ENCODE results near the gene HAVCR2.
A peak's percentile ranks its signal among the peaks of the same experiment; 100 is the strongest.

HAVCR2 gene

DNA sequence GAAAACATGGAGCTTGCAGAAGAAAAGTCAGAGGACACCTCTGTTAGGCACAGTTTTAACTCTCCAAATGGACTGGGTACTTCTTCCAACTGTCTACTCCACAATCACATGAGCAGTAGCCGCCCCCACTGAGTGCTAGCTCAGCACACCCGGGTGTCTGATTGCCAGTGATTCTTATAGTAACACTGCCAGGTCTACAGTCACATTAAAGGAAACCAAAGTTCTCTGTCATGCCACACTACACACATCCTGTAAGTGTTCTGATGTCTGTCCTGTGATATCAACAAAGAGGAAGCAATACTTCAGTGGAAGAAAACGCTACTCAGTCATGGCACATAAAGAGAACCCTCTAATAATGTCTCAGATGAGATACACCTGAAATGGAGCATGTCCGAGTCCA, at the start of gene HAVCR2:
Gene HAVCR2 (minus strand): TSS at position 69 of the 400 bp plus-strand sequence. CDS start 61 bp downstream, at position 8.
- no peak for DNase-seq (ENCODE audit: low read depth, low spot score)

DNA sequence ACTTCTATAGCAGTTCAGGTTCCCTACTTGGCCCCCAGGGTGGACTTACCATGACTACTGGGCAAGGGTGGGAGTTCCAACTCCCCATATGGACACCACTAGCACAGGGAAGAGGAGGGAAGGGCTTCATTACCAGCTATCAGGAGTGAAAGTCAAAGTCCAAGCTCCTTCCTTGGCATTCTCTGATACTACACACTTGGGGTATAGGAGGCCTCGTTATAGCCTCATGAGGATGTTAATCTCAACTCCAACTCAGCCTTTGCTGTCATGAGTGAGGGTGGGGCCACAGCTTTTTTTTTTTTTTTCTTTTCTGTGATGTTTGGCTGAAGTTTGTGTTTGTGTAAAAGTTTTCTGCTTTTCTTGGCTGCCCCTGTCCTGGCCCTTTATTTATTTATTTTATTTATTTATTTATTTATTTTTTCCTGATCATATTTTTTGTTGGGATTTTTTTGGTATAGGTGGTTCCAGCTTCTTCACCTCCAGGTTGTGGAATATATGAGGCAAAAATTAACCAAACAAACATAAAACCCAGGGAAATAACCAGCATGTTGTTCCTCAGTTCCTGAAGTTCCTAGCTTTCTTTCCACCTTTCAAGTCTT, 48.5 kb upstream of the HAVCR2 start:
- no peak for DNase-seq (ENCODE audit: low read depth, low spot score)

DNA sequence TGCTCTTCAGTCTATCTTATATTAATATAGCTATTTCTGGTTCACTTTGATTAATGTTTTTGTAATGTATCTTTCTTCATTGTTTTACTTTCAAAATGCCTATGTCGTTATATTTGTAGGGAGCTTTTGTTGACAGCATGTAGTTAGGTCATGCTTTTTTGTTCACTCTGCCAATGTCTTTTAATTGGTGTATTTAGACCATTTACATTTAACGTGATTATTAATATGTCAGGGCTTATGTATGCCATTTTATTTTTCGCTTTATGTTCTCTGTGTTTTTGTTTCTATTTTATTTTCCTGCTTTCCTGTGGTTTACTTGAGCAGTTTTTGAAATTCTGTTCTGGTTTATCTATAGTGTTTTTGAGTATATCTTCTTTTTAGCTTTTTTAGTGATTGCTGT, 46.5 kb upstream of the HAVCR2 start:
- DNase-seq (ENCODE audit: low read depth, low spot score), result no peak

DNA sequence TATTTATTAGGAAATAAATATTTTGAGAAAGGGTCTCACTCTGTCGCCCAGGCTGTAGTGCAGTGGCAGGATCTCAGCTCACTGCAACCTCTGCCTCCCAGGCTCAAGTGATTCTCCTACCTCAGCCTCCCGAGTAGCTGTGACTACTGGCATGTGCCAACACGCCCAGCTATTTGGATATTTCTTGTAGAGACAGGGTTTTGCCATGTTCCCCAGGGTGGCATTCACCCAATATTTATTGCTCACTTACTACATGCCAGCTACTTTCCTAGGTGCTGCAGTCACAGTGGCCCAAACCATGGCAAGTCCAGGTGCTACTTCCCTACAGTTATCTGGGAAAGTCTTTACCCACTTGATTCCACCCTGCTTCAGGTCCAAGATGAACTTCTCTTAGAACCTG, 42.2 kb upstream of the HAVCR2 start:
- DNase-seq (ENCODE audit: low read depth, low spot score), result no peak

DNA sequence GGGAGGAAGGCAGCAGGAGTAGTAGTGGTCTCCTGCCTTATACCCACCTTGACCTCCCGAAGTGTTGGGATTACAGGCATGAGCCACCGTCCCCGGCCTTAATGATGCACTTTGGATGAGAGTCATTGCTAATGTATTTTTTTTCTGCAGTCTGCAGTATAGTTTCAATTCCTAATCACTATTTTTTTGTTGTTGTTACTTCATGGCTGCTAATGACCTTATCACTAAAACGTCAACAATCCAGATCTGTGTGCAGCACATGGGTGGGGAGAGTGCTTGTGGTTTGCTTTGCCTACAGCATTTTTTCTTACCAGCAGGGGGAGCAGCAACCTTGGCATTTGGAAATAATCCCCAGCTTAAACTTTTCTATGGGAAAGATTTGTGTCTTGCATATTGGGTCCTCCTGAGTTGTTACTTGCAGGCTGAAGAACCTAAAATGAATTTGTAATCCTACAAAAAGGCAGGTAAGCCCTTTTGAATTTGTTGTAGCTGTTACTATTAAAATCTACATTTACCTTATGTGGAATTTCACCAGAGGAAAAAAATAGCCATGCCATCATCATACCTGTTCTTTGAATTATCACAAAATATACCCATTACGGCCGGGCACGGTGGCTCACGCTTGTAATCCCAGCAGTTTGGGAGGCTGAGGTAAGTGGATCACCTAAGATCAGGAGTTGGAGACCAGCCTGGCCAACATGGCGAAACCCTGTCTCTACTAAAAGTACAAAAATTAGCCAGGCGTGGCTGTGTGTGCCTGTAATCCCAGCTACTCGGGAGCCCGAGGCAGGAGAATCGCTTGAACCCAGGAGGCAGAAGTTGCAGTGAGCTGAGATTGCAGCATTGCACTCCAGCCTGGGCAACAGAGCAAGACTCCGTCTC, 40.1 kb upstream of the HAVCR2 start:
- DNase-seq (ENCODE audit: low read depth, low spot score), result no peak

DNA sequence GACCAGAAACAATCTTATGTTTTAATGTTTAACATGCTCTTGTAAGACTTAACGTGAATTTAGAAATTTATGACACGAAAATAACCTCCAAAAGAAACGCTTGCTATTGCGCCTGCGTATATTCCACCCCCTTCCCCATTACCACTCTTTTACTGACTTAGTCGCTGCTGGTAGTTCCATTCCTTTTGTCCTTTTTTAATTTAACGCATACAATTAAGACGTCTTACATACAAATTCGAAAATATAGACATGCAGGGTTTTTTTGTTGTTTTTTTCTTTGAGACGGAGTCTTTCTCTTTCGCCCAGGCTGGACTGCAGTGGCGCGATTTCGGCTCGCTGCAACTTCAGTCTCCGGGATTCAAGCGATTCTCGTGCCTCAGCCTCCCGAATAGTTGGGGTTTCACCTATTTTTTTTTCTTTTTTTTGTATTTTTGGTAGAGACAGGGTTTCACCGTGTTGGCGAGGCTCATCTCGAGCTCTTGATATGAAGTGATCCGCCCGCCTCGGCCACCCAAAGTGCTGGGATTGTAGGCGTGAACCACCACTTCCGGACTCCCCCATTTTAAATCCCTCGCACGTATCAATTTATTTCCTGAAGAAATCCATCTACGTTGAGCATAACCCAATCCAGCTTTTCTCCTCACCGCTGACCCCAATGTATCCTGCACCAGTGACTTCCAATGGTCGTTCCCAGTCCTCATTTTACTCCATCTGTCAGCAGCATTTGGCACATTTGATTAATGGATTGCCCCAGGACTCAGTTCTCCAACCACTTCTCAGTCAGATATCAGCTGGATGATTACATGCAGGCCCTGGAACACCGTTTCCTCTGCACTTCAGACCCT, 34.5 kb upstream of the HAVCR2 start:
- DNase-seq (ENCODE audit: low read depth, low spot score), result no peak

DNA sequence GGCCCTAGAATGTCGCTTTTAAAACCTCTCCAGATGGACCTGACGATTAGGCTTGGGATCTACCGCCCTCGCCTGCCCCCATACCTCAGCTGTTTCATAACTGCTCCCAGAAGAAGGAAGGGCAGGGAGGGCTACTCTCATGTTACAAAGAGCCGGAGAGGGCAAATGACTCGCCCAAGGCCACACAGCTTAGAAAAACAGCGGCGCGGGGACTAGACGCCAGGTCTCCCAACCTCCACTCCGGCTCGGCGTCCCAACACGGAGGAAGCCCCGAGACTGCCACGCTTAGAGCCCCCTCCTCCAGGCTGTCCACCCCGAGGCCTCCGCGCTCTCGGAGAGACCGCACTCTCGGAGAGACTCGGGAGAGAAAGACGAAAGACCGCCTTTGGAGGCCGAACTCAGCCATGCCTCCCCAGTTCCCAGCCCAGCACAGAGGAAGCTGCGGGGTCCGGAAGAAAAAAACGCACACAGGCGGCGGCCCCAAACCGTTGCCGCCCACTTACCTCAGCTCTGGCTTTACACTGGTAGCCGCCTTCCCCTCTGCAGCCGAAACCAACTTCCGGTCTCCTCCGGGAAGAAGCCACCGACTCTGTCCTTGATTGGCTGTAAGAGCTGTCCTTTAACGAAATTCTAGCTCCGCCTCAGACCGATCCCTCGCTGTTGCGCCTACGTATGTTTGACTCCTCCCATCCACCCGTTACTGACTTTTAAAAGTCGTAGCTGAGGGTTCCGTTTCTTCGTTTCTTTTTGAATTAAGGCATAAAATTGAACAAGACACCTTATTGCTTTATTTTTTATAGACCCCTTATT, 33.7 kb upstream of the HAVCR2 start, which contains the start of gene MED7:
Gene MED7 (minus strand): TSS at position 549 of the 810 bp plus-strand sequence. CDS start 3,434 bp downstream, outside the sequence.
- DNase-seq (ENCODE audit: low read depth, low spot score), result peak; percentile 96

DNA sequence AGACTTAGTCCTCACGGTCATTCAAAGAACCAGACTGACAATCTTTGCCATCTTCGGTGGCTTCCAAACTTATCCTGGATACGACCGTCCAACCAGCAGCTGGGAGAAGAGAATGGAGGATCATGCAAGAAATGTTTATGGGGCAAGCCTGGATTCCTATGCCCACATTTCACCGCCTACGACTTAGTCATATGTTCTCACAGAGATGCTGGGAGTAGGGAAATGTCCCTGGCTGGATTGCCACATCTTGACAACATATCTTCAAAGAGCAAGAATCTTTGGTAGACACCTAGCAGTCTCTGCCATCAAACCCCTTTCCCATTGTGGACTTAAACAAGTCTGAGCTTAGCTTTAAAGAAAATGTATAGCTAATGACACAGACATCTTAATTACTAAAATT, 28.8 kb upstream of the HAVCR2 start:
- DNase-seq (ENCODE audit: low read depth, low spot score), result no peak

DNA sequence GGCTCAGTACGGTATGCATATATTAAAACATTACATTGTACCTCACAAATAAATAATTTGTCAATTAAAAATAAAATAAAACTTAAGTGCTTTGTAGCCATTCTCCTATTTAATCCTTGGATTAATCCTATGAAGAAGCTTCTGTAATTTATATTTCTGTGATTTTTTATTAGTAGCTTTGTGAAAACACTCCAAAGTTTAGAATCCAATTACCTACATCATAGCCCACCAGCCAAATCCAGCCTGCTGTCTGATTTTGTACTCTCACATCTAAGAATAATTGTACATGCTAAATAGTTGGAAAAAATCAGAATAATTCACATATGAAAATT, 23.4 kb upstream of the HAVCR2 start:
- no peak for DNase-seq (ENCODE audit: low read depth, low spot score)

DNA sequence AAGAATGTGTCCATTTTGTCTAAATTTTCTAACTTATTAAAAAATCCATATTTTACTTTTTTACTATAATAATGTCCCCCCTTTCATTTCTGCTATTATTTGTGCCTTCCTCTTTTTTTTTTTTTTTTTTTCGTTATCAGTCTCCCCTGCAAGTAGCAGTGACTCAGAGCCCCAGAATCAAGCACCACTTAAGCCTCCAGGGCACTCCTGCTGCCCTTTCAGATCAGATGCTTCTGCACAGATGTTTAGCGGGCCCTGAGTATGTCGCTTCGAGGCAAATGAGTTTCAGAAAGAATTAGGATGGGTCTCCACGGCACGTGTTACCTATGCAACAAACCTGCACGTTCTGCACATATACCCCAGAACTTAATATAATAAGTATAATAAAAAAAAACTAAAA, 22.1 kb upstream of the HAVCR2 start:
- DNase-seq (ENCODE audit: low read depth, low spot score), result no peak

DNA sequence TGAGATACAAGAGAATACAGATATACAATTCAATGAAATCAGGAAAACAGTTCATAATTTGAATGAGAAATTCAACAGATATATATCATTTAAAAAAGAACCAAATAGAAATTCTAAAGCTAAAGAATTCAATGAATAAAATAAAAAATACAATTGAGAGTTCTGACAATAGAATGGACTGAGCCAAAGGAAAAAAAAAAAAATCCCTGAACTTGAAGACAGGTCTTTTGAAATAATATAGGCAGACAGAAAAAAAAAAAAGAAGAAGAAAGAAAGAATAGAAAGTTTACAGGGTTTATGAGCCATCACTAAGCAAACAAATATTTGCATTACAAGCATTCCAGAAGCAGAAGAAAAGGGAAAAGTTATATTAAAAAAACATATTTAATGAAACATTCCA, 12.9 kb upstream of the HAVCR2 start:
- no peak for DNase-seq (ENCODE audit: low read depth, low spot score)

DNA sequence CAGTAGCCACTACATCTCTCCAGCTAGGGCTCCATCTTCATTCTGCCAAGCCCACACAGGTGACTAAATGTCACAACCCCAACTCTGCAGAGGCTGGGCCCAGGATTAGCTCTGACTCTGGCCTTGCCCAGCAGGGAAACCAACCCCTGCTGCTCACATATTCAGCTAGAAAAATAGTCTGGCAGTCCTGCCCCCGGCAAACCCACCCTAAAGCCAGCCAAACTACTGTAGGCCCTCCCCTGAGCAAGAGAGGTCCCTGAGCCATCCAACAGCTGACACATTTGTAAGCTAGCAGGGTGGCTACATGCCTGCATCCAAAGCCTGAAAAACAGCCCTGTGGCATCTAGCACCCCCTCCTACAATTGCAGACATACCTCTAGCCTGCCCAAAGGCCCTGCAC, 11.3 kb upstream of the HAVCR2 start:
- no peak for DNase-seq (ENCODE audit: low read depth, low spot score)

DNA sequence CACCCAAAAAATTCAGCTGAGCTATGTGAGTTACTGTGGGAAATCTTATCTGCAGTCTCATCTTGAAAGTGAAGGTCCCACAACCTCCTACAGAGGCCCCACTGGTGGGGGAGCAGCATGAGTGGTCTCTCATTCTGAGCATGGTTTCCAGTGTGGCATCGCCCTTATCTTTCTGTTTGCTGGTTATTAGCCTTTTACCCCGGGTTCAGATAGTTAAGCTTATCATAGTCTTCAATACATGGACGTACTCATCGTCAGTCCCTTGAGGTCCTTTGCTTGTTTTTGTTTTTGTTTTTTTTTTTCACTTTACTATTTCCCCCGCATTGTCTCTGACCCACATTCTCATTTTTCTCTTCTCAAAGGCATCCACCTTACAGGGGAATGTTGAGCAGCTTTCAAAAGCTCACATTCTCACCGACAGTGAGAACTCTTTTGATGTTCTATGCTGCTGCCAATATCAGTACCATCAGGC, 7.7 kb upstream of the HAVCR2 start:
- no peak for DNase-seq (ENCODE audit: low read depth, low spot score)

DNA sequence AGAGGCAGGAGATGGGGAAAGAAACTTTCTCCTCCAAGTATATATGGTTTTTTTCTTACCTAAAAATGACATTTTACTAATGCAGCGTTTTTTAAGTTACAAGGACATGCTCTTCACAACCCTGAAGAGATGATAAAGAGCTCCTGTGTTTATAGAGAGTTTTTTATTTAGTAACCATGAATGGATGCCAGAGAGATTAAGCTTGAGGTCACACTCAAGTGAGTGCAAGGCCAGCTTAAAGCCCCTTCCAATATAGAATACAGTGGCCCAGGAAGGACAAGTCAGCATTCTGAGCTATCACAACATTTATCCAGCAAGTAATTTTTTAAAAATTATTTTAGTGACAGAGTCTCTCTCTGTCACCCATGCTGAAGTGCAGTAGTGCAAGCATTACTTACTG, 6.7 kb upstream of the HAVCR2 start:
- DNase-seq (ENCODE audit: low read depth, low spot score), result no peak

DNA sequence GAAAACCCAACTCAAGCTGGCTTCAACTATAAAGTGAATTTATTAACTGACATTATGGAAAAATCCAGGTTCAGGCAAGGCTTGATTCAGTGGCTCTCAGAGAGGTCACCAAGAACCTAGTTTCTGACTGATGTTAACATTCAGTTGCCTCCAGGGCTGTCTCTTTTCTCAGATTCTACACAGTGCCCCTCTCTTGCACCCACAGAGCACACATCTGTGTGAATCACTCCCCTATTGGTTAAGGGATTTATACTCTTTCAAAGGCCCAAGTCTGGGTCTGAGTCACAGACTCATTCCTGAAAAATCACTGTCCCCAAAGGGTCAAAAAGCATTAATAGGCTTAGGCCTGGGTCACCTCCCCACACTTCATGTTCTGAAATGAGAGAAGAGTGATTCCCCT, 6.2 kb upstream of the HAVCR2 start:
- no peak for DNase-seq (ENCODE audit: low read depth, low spot score)

DNA sequence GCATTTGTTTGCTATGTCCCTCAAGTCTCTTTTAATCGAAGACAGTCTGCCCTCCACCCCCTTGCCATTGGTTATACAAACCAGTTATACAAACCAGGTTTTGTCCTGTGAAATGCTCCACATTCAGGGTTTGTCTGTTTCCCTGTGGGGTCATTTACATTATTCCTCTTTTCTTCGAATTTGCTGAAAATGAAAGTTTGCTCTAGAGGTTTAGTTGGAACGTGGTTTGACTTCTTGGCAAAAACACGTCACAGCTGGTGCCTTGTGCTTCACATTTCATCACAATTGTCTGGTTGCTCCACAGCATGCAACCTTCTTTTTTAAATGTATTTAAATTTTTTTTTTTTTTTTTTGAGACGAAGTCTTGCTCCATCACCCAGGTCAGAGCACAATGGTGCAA, 4.2 kb upstream of the HAVCR2 start:
- no peak for DNase-seq (ENCODE audit: low read depth, low spot score)

DNA sequence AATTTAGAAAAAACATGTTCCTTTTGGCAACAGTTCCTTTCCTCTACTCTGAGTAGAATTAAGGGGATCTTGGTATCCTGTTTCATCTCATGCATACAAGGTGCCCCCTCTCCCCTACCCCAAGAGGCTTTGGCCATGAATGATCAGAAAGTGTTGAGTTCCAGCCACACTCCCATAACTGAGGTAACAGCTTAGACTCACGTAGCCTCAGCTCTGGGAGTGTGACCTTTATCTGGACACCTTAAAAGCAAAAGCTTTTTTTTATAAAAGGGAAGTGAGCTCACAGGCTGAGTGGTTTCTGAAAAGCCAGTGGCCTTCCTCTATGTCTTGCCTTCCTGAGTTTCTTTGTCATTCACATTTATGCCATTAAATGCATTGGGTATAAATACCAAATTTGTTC, 900 bp upstream of the HAVCR2 start:
- DNase-seq (ENCODE audit: low read depth, low spot score), result no peak

DNA sequence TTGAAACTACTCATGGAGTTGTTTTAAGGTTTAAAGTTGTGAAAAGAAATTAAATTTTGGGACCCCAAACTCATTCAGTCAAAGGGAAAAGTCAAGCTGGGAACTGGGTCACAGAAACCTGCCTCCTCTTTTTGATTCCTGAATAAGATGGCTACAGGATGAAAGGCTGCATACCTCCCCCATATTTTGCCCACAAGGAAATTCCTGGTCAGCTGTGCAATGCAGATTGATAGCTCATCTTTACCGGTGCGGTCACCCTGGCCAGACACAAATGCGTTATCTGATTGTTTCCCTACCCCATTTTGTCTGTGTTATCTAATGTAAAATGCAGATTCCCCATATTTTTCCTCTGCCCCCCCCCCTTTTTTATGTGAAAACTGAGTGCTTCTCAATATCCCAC, 1.3 kb downstream of the HAVCR2 start:
- DNase-seq (ENCODE audit: low read depth, low spot score), result no peak

DNA sequence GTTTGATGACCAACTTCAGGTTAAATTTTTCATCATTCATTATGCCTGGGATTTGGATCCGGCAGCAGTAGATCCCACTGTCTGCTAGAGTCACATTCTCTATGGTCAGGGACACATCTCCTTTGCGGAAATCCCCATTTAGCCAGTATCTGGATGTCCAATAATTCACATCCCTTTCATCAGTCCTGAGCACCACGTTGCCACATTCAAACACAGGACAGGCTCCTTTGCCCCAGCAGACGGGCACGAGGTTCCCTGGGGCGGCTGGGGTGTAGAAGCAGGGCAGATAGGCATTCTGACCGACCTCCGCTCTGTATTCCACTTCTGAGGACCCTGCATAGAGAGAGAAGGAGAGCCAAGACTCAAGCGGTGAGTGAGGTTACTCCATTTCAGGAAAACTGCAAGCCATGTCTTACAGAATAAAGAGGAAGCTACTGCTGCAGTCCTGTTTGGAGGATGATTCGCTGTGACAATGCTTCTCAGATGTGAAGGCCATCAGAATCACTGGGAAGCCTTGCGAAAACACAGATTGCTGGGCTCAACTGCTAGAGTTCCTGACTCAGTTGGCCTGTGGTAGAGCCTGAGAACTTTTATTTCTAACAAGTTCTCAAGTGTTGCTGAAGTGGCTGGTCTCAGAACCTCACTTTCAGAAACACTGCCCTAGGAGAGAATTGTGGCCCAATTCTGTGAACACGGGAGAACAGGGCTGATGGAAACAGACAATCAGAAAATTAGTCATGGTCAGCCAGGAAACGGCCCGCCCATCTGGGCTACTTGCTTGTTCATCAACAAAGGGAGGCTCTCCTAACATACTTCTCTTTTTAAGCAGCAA, 2.0 kb downstream of the HAVCR2 start:
- DNase-seq (ENCODE audit: low read depth, low spot score), result no peak

DNA sequence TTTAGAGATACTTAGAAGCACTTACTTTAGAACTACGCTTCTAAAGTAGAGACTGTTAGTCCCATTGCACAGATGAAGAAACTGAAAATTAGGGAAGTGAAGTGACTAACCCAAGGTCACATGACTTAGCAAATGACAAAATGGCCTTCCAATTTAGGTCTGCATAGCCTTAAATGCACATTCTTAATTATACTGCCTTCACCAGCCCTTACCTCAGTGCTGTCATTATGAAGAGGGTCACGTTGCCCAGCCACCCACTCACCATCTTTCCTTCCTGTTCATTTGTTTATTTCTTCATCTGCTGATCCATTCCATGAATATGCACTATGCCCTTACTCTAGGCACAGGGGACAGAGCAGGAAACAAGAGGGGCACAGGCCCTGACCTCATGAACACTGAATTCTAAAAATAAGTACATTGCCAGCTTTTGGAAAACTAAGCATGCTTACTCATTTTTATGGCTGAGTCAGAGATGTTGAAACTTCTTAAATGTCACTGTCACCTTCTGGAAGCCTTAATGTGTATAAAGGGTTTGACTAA, 8.6 kb downstream of the HAVCR2 start:
- DNase-seq (ENCODE audit: low read depth, low spot score), result no peak
